ENCODE data around the gene STAC2.

The STAC2 gene

DNA sequence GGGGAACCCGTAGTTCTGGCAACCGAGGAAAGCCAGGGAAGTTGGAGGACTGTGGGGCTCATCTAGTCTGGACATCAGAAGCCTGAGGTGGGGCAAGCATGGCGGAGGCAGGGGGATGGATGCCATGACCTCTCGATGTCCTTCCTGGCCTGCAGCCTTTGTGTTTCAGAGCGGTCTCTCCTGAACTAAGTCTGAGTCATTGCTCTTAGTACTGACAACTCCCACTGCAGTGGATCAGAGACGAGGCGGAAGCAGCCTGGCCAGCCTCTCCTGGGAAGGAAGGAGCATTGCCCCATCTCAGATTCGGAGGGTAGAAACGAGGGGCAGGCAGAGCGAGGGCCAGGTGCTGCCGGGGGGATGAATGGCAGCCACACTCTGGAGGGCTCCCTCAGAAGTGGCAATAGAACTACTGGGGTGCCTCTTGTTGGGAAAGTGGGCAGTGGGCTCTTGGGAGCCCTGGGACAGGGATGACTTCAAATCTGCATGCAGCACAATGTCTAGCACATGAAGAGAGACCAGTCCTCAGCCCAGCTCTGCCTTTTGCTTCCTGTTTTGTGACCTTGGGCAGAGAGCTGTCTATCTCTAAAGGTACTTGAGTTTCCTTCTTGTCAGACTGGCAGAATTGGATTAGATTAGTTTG is 3.6 kb upstream of the STAC2 start:
- no peak overlapping the region for H3K4me3 ChIP-seq (ENCODE audit: low read length)
- H3F3A ChIP-seq (ENCODE audit: insufficient read depth, low read length): no peaks in the 10 kb centered on the region
- peaks cover 28% of the 10 kb centered on the region for H3K27me3 ChIP-seq (replicated peaks; ENCODE audit: insufficient read depth, low read length)
- no peak for TF ChIP-seq EZH2phosphoT487 (IDR thresholded peaks at IDR 0.05; ENCODE audit: low read length)
- TF ChIP-seq, protein P1, sequence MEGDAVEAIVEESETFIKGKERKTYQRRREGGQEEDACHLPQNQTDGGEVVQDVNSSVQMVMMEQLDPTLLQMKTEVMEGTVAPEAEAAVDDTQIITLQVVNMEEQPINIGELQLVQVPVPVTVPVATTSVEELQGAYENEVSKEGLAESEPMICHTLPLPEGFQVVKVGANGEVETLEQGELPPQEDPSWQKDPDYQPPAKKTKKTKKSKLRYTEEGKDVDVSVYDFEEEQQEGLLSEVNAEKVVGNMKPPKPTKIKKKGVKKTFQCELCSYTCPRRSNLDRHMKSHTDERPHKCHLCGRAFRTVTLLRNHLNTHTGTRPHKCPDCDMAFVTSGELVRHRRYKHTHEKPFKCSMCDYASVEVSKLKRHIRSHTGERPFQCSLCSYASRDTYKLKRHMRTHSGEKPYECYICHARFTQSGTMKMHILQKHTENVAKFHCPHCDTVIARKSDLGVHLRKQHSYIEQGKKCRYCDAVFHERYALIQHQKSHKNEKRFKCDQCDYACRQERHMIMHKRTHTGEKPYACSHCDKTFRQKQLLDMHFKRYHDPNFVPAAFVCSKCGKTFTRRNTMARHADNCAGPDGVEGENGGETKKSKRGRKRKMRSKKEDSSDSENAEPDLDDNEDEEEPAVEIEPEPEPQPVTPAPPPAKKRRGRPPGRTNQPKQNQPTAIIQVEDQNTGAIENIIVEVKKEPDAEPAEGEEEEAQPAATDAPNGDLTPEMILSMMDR (IDR thresholded peaks at IDR 0.05; ENCODE audit: low read length): no peak
- TF ChIP-seq EZH2 (optimal IDR thresholded peaks at IDR 0.05; ENCODE audit: low read depth, low read length): no peak
- no peak overlapping the region for H3K9ac ChIP-seq (ENCODE audit: low read length)
- no peak overlapping the region for H3K27ac ChIP-seq (ENCODE audit: low read length)
- H4K20me1 ChIP-seq (ENCODE audit: insufficient read depth, low read length): no peaks in the 10 kb centered on the region
- DNase-seq: no peak
- H3K4me2 ChIP-seq (ENCODE audit: low read depth, low read length): no peak overlapping the region
- H3K9me2 ChIP-seq (replicated peaks; ENCODE audit: insufficient read depth, low read length): no peaks in the 10 kb centered on the region
- H2AFZ ChIP-seq (ENCODE audit: low read length): no peak overlapping the region
- H3K36me3 ChIP-seq (replicated peaks; ENCODE audit: insufficient read depth, low read length): no peaks in the 10 kb centered on the region
- H3K9me3 ChIP-seq (replicated peaks; ENCODE audit: insufficient read depth, low read length): no peaks in the 10 kb centered on the region
- H3K79me2 ChIP-seq (ENCODE audit: low read length): no peaks in the 10 kb centered on the region
- H3K4me1 ChIP-seq (ENCODE audit: low read length): 0 out of 2 replicates have a peak, but pooled peaks cover 3% of the 10 kb centered on the region

DNA sequence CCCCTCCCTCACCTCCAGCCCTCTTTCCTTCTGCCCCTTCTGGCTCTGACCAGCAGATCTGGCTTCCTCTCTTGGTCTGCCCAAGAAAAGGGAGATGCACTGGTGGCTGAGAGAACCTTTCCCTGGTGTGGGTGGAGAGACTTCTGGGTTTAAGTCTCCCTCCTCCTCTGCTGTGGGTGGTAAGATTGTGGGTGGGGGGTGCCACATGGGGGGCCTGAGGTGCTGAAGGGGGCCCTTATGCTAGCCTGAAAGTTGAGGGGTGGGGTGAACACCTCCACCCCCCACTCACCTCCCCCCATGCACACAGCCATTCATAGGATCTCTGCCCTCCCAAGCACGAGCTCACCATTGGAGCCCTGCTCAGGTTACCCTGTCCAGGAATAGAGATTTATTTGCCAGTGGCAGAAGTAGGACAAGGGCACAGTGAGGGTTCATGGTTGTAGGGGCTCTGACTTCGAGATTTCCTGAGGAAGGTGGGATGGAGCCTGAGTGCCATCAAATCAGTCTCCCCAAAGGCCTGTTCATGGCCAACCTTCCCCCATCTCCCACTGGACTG is 1.7 kb upstream of the STAC2 start:
- no peaks in the 10 kb centered on the region for H3K9me3 ChIP-seq (replicated peaks; ENCODE audit: insufficient read depth, low read length)
- H2AFZ ChIP-seq (ENCODE audit: low read length): no peak overlapping the region
- no peak overlapping the region for H3K27ac ChIP-seq (ENCODE audit: low read length)
- no peak for DNase-seq
- no peak overlapping the region for H3K4me3 ChIP-seq (ENCODE audit: low read length)
- no peaks in the 10 kb centered on the region for H3K79me2 ChIP-seq (ENCODE audit: low read length)
- no peak for TF ChIP-seq EZH2 (optimal IDR thresholded peaks at IDR 0.05; ENCODE audit: low read depth, low read length)
- TF ChIP-seq EZH2phosphoT487 (IDR thresholded peaks at IDR 0.05; ENCODE audit: low read length): no peak
- TF ChIP-seq, protein P1 (IDR thresholded peaks at IDR 0.05; ENCODE audit: low read length): no peak
- no peaks in the 10 kb centered on the region for H3K9me2 ChIP-seq (replicated peaks; ENCODE audit: insufficient read depth, low read length)
- H3K27me3 ChIP-seq (replicated peaks; ENCODE audit: insufficient read depth, low read length): peaks cover 42% of the 10 kb centered on the region
- no peak overlapping the region for H3K9ac ChIP-seq (ENCODE audit: low read length)
- H3K4me2 ChIP-seq (ENCODE audit: low read depth, low read length): no peak overlapping the region
- H3K4me1 ChIP-seq (ENCODE audit: low read length): 0 out of 2 replicates have a peak, but pooled peaks cover 3% of the 10 kb centered on the region
- H3K36me3 ChIP-seq (replicated peaks; ENCODE audit: insufficient read depth, low read length): no peaks in the 10 kb centered on the region
- H4K20me1 ChIP-seq (ENCODE audit: insufficient read depth, low read length): no peaks in the 10 kb centered on the region
- no peaks in the 10 kb centered on the region for H3F3A ChIP-seq (ENCODE audit: insufficient read depth, low read length)

DNA sequence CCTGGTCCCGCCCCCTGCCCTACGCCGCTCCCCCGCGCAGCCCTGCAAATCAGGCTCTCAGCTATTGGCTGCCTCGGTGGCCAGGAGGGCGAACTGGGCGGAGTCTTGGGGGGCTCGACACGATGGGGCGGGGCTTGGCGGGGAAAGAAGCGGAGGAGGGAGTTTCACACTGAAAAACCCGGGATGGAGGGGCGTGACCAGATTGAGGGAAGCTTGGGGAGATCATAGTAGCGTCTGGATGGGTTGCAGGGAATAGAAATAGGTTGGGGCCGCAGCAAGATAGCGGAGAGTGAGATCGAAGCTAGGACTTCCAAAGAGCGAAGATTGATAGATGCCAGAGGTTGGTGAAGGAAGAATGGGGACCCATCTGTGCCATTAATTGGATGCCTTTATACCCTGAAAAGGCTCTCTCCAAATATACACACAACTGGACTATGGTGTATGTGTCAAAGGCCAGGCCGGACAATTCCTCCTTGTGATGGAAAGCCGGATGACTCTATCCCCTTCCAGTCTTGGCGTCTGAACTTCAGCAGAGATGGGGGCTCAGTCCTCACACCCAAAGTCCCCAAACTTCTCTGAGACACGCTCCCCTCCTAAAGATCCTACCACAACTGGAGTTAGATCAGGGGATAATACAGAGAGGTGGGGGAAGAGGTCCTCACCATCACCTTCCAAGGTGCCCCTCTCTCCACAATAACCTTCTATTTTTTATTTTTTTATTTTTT is 376 bp upstream of the STAC2 start:
- no peaks in the 10 kb centered on the region for H4K20me1 ChIP-seq (ENCODE audit: insufficient read depth, low read length)
- H3K9me3 ChIP-seq (replicated peaks; ENCODE audit: insufficient read depth, low read length): no peaks in the 10 kb centered on the region
- H3K79me2 ChIP-seq (ENCODE audit: low read length): no peaks in the 10 kb centered on the region
- no peaks in the 10 kb centered on the region for H3K4me1 ChIP-seq (ENCODE audit: low read length)
- H3K27me3 ChIP-seq (replicated peaks; ENCODE audit: insufficient read depth, low read length): peaks cover 42% of the 10 kb centered on the region
- H2AFZ ChIP-seq (ENCODE audit: low read length): no peak overlapping the region
- TF ChIP-seq EZH2phosphoT487 (IDR thresholded peaks at IDR 0.05; ENCODE audit: low read length) (no peak), EZH2 (optimal IDR thresholded peaks at IDR 0.05; ENCODE audit: low read depth, low read length) (no peak)
- TF ChIP-seq, protein P1 (IDR thresholded peaks at IDR 0.05; ENCODE audit: low read length): no peak
- no peak overlapping the region for H3K9ac ChIP-seq (ENCODE audit: low read length)
- H3F3A ChIP-seq (ENCODE audit: insufficient read depth, low read length): no peaks in the 10 kb centered on the region
- no peak overlapping the region for H3K4me3 ChIP-seq (ENCODE audit: low read length)
- H3K9me2 ChIP-seq (replicated peaks; ENCODE audit: insufficient read depth, low read length): no peaks in the 10 kb centered on the region
- DNase-seq: no peak
- no peak overlapping the region for H3K27ac ChIP-seq (ENCODE audit: low read length)
- no peaks in the 10 kb centered on the region for H3K36me3 ChIP-seq (replicated peaks; ENCODE audit: insufficient read depth, low read length)
- no peak overlapping the region; the same call in 1 of the 2 replicates for H3K4me2 ChIP-seq (ENCODE audit: low read depth, low read length)

Data from MM.1S (cell line).